ENCODE measurements around the gene HERPUD2.

DNA sequence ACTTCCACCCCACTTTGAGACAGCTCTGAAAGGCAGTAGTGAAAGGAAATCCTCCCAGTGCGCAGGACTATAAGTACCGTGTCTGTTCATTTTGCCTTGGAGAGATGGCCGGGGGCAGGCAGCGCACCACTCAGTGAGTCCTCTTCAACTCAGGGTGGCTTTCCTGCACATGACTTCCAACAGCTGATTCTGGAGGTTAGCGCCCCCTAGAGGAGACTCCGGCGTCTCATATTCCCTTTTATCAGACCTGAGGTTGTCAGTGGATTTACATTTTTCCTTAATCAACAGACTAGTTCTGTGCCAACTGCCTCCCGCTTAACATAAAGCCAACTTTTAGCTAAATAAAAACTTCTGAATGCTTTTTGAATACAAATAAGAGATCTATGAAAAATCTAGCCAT lies 101.0 kb downstream of the HERPUD2 start:
- TF ChIP-seq CTCF (IDR thresholded peaks at IDR 0.05) (peak in 1 of 6 experiments; percentile 19), POLR2A (IDR thresholded peaks at IDR 0.05) (no peak)
